Breast epithelium (tissue), 3 donors: Measurements from ENCODE around the gene CD2.

Experiments
- POLR2A ChIP-seq: fragments of 450-650 bp; IDR thresholded peaks from one replicate; pipeline ENCODE4 v1.6.1; 2016; ENCODE audit warnings: antibody characterized with exemption, mild to moderate bottlenecking, moderate library complexity
- POLR2AphosphoS5 ChIP-seq, 3 donors: sonication (generic); formaldehyde crosslinking; IDR thresholded peaks; one replicate each; pipeline ENCODE4 v1.6.1; 2017; ENCODE audit warnings: antibody characterized with exemption in 3 of 3
- TF ChIP-seq, protein P1 (sequence below), 3 donors: fragments of 450-650 bp; IDR thresholded peaks; one replicate each; pipeline ENCODE4 v1.5.1; 2016 to 2017; ENCODE audit warnings: antibody characterized with exemption in 3 of 3, mild to moderate bottlenecking in 3 of 3, moderate library complexity in 3 of 3

DNA sequence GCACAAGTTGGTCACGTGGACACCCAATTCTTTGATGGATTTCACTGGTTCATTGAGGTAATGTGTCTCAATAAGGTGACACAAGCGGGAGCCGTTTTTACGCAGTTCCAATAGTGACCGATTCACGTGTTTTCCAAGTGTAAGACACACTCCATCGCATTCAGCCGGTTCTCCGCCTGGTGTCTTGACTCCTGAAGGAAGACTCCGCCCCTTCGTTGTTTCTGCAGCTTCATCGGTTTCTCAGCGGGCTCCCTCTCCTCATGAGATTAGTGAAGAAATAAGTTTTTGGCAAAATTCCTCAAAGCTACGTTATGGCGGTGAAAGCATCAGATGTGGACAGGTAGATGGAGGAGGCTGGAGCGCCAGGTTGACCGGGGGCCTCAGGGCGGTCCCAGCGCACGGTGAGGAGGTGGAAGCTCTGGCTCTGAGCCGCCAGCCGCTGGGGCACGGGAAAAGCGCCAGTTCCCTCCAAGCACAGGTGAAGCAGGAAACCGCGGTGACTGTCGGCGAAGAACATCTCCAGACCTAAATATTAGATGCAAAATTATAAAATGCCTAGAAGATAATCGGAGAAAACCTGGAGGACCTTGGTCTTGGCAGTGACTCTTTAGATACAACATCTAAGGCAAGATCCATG lies 21.0 kb downstream of the CD2 start:
- TF ChIP-seq, protein P1, sequence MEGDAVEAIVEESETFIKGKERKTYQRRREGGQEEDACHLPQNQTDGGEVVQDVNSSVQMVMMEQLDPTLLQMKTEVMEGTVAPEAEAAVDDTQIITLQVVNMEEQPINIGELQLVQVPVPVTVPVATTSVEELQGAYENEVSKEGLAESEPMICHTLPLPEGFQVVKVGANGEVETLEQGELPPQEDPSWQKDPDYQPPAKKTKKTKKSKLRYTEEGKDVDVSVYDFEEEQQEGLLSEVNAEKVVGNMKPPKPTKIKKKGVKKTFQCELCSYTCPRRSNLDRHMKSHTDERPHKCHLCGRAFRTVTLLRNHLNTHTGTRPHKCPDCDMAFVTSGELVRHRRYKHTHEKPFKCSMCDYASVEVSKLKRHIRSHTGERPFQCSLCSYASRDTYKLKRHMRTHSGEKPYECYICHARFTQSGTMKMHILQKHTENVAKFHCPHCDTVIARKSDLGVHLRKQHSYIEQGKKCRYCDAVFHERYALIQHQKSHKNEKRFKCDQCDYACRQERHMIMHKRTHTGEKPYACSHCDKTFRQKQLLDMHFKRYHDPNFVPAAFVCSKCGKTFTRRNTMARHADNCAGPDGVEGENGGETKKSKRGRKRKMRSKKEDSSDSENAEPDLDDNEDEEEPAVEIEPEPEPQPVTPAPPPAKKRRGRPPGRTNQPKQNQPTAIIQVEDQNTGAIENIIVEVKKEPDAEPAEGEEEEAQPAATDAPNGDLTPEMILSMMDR (IDR thresholded peaks at IDR 0.05): no peak
- no peak for TF ChIP-seq POLR2A
- TF ChIP-seq POLR2AphosphoS5 (IDR thresholded peaks at IDR 0.05): no peak
